Medulla oblongata (tissue), 1 donor: Measurements from ENCODE around the gene ADGRV1.
A peak's percentile ranks its signal among the peaks of the same experiment; 100 is the strongest.

ENCODE experiments used
- DNase-seq: peaks from one replicate; pipeline ENCODE4 v3.0.0-alpha.2; 2015; ENCODE audit errors: extremely low spot score

Gene ADGRV1

DNA sequence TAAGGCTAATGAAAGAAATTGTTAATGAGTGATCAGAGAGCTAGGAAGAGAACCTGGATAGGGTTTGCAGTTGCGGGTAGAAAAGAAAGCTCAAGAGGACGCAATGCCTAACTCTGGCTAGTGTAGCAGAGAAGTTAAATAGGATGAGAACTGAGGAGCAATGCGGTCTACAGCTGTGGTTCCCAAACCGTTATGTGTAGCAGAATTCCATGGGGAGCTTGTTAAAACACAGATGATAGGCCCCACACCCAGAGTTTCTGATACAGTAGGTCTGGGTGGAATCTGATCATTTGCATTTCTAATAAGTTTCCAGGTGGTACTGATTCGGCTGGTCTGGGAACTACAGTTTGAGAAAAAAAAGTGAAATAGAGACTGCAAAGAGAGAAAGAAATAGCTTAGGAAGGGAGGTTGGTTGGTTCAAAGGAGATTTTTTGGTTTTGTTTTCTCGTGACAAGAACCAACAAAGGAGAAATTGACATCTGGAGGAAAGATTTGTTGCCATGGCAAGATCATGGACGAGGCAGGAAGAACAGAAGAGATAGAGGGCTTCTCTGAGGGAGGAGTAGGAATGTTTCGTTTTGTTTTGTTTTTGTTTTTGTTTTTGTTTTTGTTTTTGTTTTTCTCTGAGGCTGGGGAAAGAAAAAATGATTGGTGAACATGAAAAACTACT, 548.4 kb downstream of the ADGRV1 start:
- no peak for DNase-seq

DNA sequence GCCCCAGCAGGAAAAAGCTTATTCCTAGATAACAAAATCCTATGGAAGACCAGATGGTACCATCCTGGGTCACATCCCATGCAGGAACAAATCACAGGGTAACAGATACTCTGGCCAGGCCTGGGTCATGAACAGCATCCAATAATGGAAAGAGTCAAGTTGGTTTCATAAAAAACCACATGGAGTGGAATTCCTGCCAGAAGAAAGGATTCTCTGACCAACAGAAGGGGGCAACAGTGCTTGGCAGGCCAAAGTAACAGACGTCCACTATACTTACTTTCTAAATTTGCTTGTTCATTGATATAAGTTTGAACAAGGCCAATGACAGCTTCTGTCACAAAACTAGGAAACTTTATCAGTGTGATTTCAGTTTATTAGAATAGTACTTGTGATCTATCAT, 551.0 kb downstream of the ADGRV1 start:
- no peak for DNase-seq

DNA sequence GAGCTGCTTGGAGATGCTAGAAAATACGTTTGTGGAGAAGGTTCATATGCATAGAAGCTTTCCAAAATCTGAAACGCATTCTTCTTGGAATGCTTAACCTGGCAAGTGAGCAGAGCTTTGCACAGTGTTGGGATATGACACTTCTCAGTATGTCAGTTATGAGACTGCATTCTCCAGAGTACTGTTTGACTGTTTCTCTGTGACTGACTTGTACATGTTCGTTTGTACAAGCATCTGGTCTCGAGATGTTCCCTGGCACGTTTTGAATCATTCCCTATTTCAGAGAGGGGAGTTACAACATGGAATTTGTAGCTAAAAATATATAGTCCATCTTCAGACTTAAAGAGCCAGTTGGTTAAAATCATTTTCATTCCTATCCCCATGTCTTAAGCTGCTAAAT, 552.1 kb downstream of the ADGRV1 start:
- DNase-seq = no peak

DNA sequence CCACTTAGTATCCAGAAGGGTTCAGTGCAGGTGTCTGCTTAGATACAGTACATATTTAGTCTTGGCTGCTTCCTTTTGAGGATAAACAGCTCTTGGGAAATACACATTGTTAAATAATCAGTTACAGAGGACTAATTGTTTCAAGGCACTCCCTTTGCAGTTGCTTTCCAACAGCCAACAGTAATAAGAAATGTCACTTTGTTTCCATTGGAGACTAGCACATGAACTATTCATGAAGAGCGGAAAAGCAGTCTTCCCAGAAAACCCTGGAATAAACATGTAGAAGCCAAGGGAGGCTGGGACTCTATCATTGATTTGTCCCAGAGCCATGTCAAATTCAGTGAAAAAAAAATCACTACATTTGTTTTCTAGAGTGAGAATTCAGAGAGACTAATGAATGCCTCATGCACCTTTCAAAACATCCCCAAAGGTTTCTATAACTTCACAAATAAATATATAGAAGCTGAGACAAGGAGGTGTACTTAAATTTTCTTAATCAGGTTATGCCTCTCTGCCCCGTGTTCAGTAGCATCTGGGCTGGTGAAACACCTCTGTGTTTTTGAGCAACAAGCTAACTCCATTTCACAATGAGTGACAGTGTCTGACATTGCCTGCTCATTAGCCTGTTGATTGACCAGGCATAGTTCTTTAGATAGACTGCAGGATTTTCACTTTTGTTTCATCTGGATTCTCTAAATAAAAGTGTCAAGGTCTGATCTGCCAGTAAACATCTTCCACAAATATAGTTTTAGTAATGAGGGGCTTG, 553.1 kb downstream of the ADGRV1 start:
- peak; percentile 78 for DNase-seq

DNA sequence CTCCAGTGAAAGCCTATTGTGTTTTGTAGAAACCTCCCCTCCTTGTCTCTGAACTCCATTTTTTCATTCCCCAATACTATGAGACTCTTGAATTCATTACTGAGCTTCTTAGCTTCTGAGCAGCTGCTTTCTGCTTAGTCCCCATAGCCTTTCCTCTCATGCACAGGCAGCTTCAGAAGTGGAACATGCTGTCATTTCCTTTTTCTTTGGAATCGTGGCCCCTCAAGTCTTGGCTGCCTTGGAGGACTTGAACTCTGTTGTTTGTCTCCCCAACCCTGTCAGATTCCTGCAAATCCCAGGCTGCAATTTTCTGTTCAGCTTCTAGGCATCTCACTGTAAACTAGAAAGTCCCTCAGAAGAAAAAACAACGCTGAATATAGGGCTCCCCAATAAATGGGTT, 556.1 kb downstream of the ADGRV1 start:
- DNase-seq = no peak

DNA sequence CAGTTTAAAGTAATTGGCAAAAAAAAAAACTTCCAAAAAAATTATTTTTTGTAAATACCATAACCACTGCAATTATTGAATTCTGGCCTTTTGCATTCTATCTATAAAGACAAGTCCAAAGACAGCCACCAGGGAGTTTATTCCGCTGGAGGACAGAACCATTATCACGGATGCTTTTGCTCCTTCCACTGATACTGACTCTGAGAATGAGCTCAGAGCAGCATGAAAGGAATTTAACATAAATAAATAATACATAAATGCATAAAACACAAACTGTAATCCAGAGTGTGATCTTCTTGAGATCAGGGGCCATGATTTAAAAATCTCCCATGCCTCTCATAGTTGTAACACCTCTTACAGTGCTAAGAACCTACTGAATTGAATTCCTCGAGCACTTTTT, 559.8 kb downstream of the ADGRV1 start:
- DNase-seq = no peak

DNA sequence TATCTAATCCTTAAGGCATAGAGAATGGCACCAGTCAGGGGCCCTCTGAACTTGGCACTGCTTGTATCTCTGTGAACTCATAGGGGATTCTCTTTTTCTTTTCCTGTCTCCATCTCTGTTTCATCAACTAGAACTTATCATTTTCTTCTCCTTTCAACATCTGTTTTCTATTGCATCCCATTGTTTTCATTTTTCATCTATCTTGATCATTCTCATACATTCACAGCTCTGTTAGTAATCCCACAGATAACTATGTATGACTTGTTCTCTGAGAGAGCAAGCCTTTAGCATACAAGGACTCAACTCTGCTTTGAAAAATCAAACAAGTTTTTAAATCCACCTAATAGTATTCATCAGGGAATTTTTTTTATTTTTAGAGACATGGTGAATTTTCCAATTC, 560.2 kb downstream of the ADGRV1 start:
- DNase-seq = no peak

DNA sequence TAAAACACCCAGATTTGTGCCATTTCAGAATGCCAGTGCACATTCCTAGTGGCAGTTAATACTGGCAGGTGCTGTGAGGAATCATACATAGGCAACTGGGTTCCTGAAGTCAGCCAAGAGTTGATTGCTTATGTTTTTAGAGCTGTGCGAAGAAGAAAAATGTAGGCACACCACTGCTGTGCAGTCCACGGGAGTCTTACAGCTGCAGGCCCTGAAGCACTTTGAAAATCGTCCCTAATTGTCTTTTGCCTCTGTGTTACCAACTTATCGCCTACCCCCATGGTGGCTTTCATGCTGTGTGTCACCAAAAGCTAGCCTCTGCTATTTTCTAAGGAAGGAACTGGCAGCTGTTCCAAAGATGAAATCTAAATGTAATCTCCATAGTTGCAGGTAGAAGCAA, 560.6 kb downstream of the ADGRV1 start:
- DNase-seq = no peak

DNA sequence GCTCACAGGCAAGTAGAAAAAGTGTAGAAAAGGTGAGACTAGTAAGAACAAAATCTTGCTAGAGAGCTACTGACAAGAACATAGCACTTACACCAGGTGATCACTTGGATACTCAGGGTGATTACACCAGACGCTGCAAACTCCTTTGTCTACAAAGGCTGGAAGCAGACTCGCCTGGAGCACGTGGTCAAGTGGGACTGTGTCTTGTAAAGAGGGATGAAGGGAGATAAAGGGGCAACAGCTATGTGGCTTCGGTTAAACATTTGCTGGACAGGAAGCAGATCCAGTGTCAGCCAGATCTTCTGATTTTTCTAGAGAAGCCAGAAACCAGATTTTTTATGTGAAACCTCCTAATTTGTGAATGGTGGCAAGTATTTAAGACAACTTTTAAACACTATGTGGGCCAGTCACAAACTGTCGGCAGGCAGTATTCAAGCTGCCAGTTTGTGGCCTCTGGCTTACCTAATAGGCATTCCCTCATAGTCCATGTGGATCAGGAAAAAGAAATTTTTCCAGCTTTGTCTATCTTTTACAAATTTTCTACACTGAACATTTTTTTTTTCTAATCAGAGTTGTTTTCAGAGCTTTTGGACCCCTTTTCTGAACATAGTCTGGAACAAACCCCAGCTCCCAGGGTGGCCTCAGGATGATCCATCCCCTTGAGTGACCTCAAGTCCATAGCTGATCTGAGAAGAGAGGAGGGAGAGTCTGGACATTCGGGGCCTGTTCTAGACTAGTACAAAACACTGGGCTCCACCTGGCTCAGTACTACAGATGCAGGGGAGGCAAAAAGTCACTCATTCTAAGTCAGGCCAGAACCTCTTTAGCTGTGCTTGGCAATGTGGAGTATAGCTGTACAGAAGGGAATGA, 561.6 kb downstream of the ADGRV1 start:
- no peak for DNase-seq

DNA sequence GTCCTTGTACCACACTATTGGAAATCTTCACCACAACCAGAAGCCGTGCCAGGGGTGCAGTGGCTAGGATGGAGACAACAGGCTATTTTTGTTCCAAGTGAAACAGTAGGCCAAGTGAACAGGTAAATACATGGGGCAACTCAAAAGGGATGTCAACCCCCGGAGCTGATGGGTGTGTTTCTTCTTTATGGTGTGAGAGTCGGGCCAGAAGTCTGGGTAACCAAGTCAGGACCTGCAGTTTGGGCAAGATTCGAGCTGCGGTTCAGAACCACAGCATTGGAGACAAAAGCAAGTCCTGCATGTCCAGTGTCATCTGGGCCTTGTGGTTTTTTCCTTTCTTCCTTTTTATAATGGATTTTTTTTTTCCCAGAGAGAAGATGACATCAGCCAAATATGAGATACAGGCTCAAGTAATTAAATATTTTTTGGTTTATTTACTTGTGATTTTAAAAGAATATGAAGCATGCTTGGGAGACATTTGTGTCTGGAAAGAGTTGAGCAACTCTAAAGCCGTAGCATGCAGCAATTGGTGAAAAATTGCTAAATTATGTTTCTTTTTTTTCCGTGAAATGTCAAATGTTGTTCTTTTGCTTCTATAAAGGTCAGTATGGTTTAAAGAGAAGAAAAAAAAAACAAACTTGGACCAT, 562.9 kb downstream of the ADGRV1 start:
- DNase-seq = no peak

DNA sequence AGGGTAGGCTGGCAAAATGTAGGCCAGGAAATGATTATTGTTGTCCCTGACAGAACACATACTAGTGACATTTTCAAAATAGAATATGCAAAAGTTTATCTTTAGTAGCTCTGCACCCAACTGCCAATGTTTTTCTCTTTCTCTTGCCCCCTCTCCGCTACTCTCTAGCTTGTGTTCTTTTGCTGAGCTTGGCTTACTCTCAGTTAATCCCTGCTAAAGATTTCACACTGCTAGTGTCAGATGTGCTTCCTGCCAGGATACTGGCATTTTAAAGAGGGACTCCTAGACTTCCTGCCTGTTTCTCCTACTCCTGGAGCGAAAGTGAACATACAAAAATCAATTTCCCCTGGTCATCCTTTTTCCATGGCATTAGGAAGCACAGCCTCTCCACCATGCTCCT, 564.1 kb downstream of the ADGRV1 start:
- DNase-seq = no peak

DNA sequence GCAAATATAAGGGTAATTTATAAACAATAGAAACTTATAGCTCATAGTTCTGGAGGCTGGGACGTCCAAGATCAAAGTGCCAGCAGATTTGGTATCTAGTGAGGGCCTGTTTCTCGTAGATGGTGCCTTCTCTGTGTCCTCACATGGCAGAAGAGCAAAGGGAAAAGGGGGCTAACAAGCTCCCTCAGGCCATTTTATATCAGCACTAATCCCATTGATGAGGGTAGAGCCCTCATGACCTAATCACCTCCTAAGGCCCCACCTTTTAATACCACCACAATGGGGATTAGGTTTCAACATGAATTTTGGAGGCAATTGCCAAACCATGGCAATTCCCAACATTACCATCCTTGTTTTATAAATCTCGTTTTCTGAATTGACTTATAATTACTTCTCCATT, 564.7 kb downstream of the ADGRV1 start:
- DNase-seq = no peak

DNA sequence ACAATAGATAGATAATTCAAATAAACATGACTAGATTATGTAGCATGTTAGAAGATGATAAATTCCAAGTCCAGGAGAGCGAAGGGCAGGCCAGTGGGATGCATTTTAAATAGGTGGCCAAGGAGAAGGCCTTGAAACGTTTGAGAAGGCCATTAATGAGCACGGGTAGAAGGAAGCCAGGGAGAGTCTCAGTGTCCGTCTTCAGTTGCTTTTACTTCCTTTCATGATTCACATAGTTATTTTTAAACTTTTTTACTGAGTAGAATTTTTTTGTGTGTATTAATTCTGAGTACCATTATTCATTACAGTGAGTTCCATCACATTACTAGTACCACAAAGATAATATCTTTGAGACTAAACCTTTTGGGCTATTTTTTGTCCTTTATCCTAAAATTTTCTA, 565.3 kb downstream of the ADGRV1 start:
- no peak for DNase-seq

DNA sequence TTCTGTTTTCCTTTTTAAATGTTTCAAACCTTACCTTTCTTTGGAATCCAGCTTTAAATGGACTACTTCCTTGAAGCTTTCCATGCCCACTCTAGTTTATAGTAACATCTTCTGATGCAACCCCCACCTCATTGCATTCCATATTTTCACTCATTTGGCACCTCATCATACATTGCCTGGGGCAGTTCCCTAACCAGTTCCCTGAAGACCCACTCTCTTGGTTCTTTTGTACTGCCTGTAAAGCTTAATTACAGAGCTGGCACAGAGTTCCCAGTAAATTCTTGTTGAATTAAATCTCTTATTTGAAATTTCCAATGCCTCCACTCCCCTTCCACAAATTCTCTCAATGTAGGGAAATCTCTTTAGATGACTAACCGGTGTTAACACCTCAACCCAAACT, 567.3 kb downstream of the ADGRV1 start:
- no peak for DNase-seq

DNA sequence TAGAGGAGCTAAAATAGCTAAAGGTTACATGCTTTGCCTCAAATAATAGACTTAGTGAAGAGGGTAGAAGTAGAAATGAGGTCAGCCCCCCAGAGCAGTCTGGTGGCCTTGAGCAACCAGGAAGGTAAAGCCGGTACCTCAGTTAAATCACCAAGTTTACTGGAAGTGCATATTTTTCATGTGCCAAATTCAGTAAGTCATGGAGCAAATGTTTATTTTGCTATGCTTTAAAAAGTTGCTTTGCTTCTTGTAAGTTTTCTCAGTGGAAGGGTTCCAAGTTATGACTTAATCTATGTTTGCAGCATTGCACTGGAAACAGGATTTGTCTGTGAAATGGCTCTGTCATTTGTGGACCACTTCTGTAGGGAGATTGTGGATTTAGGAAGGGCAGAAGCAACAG, 567.9 kb downstream of the ADGRV1 start:
- no peak for DNase-seq

DNA sequence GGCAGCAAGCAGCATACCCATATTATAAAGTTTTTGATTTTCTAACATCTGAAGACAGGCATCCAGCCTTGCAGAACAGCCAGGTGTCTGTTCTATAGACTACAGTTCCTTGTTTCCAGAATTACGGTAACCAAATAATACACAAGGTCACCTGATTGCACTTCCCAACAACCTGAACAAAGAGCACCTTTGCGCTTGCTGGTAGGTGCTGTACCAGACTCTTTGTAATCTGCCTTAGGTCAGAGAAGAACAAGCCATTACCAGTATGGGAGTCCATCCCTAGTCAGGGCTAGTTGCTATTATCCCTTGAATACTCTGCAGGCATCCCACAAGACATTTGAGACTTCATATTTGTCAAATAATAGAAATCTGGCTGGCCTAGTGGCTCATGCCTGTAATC, 568.3 kb downstream of the ADGRV1 start:
- DNase-seq = no peak

DNA sequence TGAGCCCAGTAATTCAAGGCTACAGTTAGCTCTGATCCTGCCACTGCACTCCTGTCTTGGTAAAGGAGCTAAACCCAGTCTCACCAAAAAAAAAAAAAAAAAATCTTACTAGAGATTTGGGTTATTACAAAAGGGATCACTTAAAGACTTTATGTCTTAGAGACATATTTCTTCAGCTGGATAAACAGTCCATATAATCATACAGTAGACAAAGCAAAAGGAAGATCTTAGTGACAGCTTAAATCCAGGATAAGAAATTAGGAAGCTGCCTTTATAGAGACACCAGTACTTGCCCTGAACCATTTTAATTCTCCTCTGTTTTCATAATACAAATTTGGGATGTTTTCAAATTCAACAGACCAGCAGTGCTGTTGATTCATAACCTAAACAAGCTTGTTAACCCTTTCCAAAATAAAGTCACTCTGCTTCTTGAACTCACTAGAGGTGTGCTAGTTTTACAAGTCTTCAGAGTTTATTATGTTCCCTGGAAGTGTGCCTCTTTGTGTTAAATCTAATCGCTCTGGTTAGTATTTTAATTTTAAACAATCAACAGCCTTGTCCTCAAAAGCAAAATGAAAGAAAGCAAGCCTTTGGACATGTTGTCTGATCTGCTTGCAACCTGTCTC, 569.0 kb downstream of the ADGRV1 start:
- DNase-seq = no peak

DNA sequence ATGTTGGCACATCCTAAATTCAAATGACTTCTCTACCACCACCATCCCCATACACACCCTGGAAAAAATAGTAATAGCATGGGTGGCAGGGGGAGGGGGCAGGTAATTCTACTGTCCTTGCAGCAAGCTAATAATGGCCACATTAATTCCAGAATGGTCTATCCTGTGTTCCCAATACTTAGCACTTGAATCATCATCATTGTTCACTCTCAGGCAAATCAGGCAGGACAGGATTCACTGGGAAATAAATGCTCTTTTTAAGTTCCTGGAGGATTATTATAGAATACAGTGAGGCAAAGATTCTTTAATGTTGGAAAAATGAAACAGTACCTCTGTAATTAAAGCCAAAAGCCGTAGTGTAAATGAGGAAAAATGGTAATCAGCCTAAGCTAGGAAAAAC, 570.0 kb downstream of the ADGRV1 start:
- no peak for DNase-seq

DNA sequence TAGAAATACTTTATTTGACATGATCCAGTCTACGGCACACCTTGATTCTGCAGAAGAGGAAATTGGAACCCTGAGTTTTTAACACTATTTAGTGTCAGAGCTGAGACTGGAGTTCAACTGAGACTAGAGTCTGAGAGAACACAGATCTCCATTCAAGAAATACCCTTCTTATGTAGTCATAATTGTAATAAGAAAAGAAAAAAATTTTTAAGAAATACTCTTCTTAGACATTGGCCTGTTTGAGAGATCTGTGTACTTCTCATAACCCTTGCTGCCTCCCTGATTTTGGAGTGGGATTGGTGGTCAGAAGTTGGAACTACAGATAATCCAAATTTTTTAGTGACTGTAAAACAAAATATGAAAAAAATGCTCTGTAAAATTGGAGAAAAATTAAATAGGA, 571.2 kb downstream of the ADGRV1 start:
- DNase-seq = no peak

DNA sequence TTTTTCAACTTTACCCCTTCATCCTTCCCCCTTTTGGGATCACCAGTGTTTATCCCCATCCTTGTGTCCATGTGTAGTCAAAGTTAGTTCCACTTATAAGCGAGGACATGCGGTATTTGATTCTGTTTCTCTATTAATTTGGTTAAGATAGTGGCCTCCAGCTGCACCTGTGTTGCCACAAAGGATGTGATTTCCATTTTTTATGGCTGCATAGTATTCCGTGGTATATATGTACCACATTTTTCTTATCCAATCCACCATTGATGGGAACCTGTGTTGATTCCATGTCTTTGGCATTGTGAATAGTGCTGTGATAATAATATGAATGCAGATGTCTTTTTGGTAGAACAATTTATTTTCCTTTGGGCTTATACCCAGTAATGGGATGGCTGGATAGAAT, 572.2 kb downstream of the ADGRV1 start:
- no peak for DNase-seq

DNA sequence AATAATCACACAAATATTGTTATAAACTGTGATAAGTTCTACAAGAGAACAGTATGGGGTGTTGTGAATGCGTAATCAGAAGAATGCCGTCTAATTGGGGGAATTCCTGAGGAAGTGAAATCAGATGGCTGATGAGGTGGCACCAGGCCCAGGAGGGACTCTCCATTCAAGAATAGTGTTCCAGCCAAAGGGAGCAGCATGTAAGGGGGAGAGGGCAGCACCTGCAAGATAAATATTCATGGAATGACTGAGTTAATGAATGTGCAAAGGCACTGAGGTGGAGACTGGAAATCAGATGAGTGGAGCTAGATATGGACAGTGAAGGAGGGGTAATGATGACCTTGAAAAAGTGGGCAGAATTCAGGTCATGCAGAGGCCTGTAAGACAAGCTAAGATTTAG, 574.0 kb downstream of the ADGRV1 start:
- DNase-seq = no peak

DNA sequence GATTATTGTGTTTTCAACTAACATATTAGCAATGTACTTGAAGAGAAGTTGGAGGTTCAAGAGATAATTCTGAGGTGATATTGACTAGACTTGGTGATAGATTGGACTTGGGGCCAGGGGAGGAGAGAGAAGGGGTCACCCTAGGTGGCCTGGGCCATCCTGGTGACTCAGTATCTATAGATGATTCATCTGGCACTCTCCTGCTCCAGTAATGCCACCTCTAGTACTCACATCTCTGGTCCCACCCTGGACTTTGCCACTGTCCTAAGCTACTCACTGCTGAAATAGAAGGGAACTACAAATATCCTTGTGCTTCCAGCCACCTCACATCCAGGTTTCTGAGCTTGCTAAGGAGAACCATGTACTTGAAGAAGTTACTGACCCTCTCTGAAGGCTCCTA, 574.6 kb downstream of the ADGRV1 start:
- DNase-seq = no peak
